NCI-H1092 treated with DMSO at 0.1 percent for 48 hours (cell line): Measurements from ENCODE around the gene TRIM2.
A peak's percentile ranks its signal among the peaks of the same experiment; 100 is the strongest.

Experiments
- DNase-seq: peaks from one replicate; lab custom pipeline; 2025; lab: John Stamatoyannopoulos, UW

Gene TRIM2

GRCh38 chr4:153248641-153249198, 44.5 kb downstream of the TRIM2 start:
- peak; percentile 55 for DNase-seq

- peak; percentile 90 for DNase-seq
Observed at GRCh38 chr4:153249199-153250041, 45.2 kb downstream of the TRIM2 start.

GRCh38 chr4:153252122-153252521, 47.9 kb downstream of the TRIM2 start:
- no peak for DNase-seq

GRCh38 chr4:153255233-153255632, 51.0 kb downstream of the TRIM2 start:
- no peak for DNase-seq

- DNase-seq = no peak
Observed at GRCh38 chr4:153257151-153257620, 52.9 kb downstream of the TRIM2 start.

- DNase-seq = no peak
Observed at GRCh38 chr4:153257991-153258390, 53.7 kb downstream of the TRIM2 start.

- DNase-seq = no peak
Observed at GRCh38 chr4:153258750-153259149, 54.5 kb downstream of the TRIM2 start.

- DNase-seq = no peak
Observed at GRCh38 chr4:153259661-153260060, 55.4 kb downstream of the TRIM2 start.

GRCh38 chr4:153260132-153260531, 55.9 kb downstream of the TRIM2 start:
- DNase-seq = no peak

GRCh38 chr4:153260553-153261300, 56.5 kb downstream of the TRIM2 start:
- no peak for DNase-seq

- no peak for DNase-seq
Observed at GRCh38 chr4:153261461-153261860, 57.2 kb downstream of the TRIM2 start.

- no peak for DNase-seq
Observed at GRCh38 chr4:153261914-153262313, 57.7 kb downstream of the TRIM2 start.

- DNase-seq = no peak
Observed at GRCh38 chr4:153265306-153266047, 61.2 kb downstream of the TRIM2 start.

GRCh38 chr4:153266988-153267387, 62.7 kb downstream of the TRIM2 start:
- no peak for DNase-seq

GRCh38 chr4:153267890-153268289, 63.6 kb downstream of the TRIM2 start:
- DNase-seq = no peak

- no peak for DNase-seq
Observed at GRCh38 chr4:153268295-153268694, 64.1 kb downstream of the TRIM2 start.

GRCh38 chr4:153269218-153269990, 65.2 kb downstream of the TRIM2 start:
- DNase-seq = no peak

GRCh38 chr4:153270361-153270760, 66.1 kb downstream of the TRIM2 start:
- no peak for DNase-seq

- DNase-seq = no peak
Observed at GRCh38 chr4:153271820-153272219, 67.6 kb downstream of the TRIM2 start.

- DNase-seq = no peak
Observed at GRCh38 chr4:153273751-153274150, 69.5 kb downstream of the TRIM2 start.

GRCh38 chr4:153274967-153275366, 70.7 kb downstream of the TRIM2 start:
- no peak for DNase-seq
